ENCODE data around the gene MYO3A.

GRCh38 chr10:26197248-26197647 lies 263.2 kb downstream of the MYO3A start:
- TF ChIP-seq CTCF (IDR thresholded peaks at IDR 0.05; ENCODE audit: insufficient read depth, low read length, poor library complexity, severe bottlenecking) (no peak), EZH2phosphoT487 (conservative IDR thresholded peaks at IDR 0.05; ENCODE audit: low read length) (no peak)

Data from SU-DHL-6 (cell line).